Parathyroid adenoma (tissue), 2 donors: Measurements from ENCODE around the gene DERA.

Experiments used
- H2AFZ ChIP-seq: fragments of 300-600 bp; sonication (generic); one replicate; pipeline ENCODE4 v1.7.0; 2017; ENCODE audit warnings: antibody characterized with exemption, mild to moderate bottlenecking
- H3K27ac ChIP-seq: fragments of 300-600 bp; sonication (generic); one replicate; pipeline ENCODE4 v1.7.0; 2017
- H3K27me3 ChIP-seq: fragments of 300-600 bp; sonication (generic); one replicate; pipeline ENCODE4 v1.7.0; 2017; ENCODE audit warnings: low read length; ENCODE audit not compliant: control insufficient read depth, insufficient read depth
- H3K36me3 ChIP-seq: fragments of 300-600 bp; sonication (generic); one replicate; pipeline ENCODE4 v1.7.0; 2017; ENCODE audit warnings: low read length; ENCODE audit not compliant: control insufficient read depth, insufficient read depth
- H3K4me1 ChIP-seq: fragments of 300-600 bp; sonication (generic); one replicate; pipeline ENCODE4 v1.7.0; 2017; ENCODE audit warnings: control low read depth
- H3K4me2 ChIP-seq: fragments of 300-600 bp; sonication (generic); one replicate; pipeline ENCODE4 v1.7.0; 2017; ENCODE audit warnings: low read length
- H3K4me3 ChIP-seq: fragments of 300-600 bp; sonication (generic); one replicate; pipeline ENCODE4 v1.7.0; 2017; ENCODE audit warnings: low read depth, low read length
- H3K79me2 ChIP-seq: fragments of 300-600 bp; sonication (generic); one replicate; pipeline ENCODE4 v1.7.0; 2017; ENCODE audit warnings: control low read depth
- H3K9ac ChIP-seq: fragments of 300-600 bp; sonication (generic); one replicate; pipeline ENCODE4 v1.7.0; 2017; ENCODE audit warnings: mild to moderate bottlenecking
- H3K9me3 ChIP-seq: fragments of 300-600 bp; sonication (generic); one replicate; pipeline ENCODE4 v1.7.0; 2017; ENCODE audit warnings: low read length; ENCODE audit not compliant: control insufficient read depth
- CTCF ChIP-seq: fragments of 300-600 bp; sonication (generic); IDR thresholded peaks from one replicate; pipeline ENCODE4 v1.7.0; 2017; ENCODE audit warnings: antibody characterized with exemption, mild to moderate bottlenecking
- donor health status: primary hyperparathyroidism.

Gene DERA

GRCh38 chr12:15997910-15998309 is 86.8 kb downstream of the DERA start:
- Histone ChIP-seq H3K4me3 (no peak overlapping the region), H3K79me2 (no peaks in the 10 kb centered on the region), H3K36me3 (no peaks in the 10 kb centered on the region), H3K9ac (no peak overlapping the region), H3K4me1 (no peaks in the 10 kb centered on the region), H3K9me3 (no peaks in the 10 kb centered on the region), H3K27ac (no peak overlapping the region), H3K4me2 (no peak overlapping the region), H2AFZ (no peak overlapping the region), H3K27me3 (no peaks in the 10 kb centered on the region)
- no peak for TF ChIP-seq CTCF

GRCh38 chr12:16002880-16003279 is 91.7 kb downstream of the DERA start:
- H3K27ac ChIP-seq: no peak overlapping the region
- H2AFZ ChIP-seq: no peak overlapping the region
- no peaks in the 10 kb centered on the region for H3K27me3 ChIP-seq
- H3K36me3 ChIP-seq: no peaks in the 10 kb centered on the region
- no peak overlapping the region for H3K9ac ChIP-seq
- H3K4me3 ChIP-seq: no peak overlapping the region
- no peak for TF ChIP-seq CTCF
- no peak overlapping the region for H3K4me2 ChIP-seq
- no peaks in the 10 kb centered on the region for H3K4me1 ChIP-seq
- no peaks in the 10 kb centered on the region for H3K9me3 ChIP-seq
- H3K79me2 ChIP-seq: no peaks in the 10 kb centered on the region

- no peak for TF ChIP-seq CTCF
- H3K36me3 ChIP-seq: no peaks in the 10 kb centered on the region
These were observed 92.3 kb downstream of the DERA start for GRCh38 chr12:16003460-16003859.

GRCh38 chr12:16006752-16007151 is 95.6 kb downstream of the DERA start:
- Histone ChIP-seq H3K36me3 (no peaks in the 10 kb centered on the region), H3K27ac (no peak overlapping the region), H2AFZ (no peak overlapping the region), H3K4me1 (no peaks in the 10 kb centered on the region), H3K9me3 (no peaks in the 10 kb centered on the region), H3K79me2 (no peaks in the 10 kb centered on the region), H3K4me3 (no peak overlapping the region), H3K9ac (no peak overlapping the region), H3K4me2 (no peak overlapping the region), H3K27me3 (no peaks in the 10 kb centered on the region)
- no peak for TF ChIP-seq CTCF

More at GRCh38 chr12:16003460-16003859, 92.3 kb downstream of the DERA start:
- Histone ChIP-seq H3K4me3 (no peak overlapping the region), H3K4me1 (no peaks in the 10 kb centered on the region), H3K79me2 (no peaks in the 10 kb centered on the region), H3K9ac (no peak overlapping the region), H3K27ac (no peak overlapping the region), H3K9me3 (no peaks in the 10 kb centered on the region), H3K27me3 (no peaks in the 10 kb centered on the region), H3K4me2 (no peak overlapping the region), H2AFZ (no peak overlapping the region)

GRCh38 chr12:16008421-16008824 is 97.3 kb downstream of the DERA start:
- no peak overlapping the region for H3K9ac ChIP-seq
- no peaks in the 10 kb centered on the region for H3K79me2 ChIP-seq
- H3K4me2 ChIP-seq: no peak overlapping the region
- H3K9me3 ChIP-seq: no peaks in the 10 kb centered on the region
- no peaks in the 10 kb centered on the region for H3K36me3 ChIP-seq
- H3K4me3 ChIP-seq: no peak overlapping the region
- H2AFZ ChIP-seq: no peak overlapping the region
- H3K27me3 ChIP-seq: no peaks in the 10 kb centered on the region
- no peaks in the 10 kb centered on the region for H3K4me1 ChIP-seq
- no peak overlapping the region for H3K27ac ChIP-seq
- TF ChIP-seq CTCF: no peak
